WI38 (cell line): ENCODE measurements around the gene MAT1A.

Experiments used
- H3K4me3 ChIP-seq: 2 replicates; pipeline ENCODE4 v1.5.1; 2011; ENCODE audit warnings: low read depth, mild to moderate bottlenecking, control low read depth, low read length
- CTCF ChIP-seq: IDR thresholded peaks from 2 replicates; pipeline ENCODE4 v1.5.1; 2012; ENCODE audit warnings: low read depth, mild to moderate bottlenecking, control low read depth, low read length

The MAT1A gene

GRCh38 chr10:80281784-80282765 lies 7.4 kb downstream of the MAT1A start:
- no peak overlapping the region for H3K4me3 ChIP-seq
- no peak for TF ChIP-seq CTCF

GRCh38 chr10:80281292-80281691 lies 8.2 kb downstream of the MAT1A start:
- TF ChIP-seq CTCF: no peak
- H3K4me3 ChIP-seq: no peak overlapping the region

- no peak overlapping the region for H3K4me3 ChIP-seq
- TF ChIP-seq CTCF: no peak
Measured at GRCh38 chr10:80280071-80280800, 9.2 kb downstream of the MAT1A start.

GRCh38 chr10:80279146-80279545 lies 10.3 kb downstream of the MAT1A start:
- H3K4me3 ChIP-seq: no peak overlapping the region
- no peak for TF ChIP-seq CTCF

GRCh38 chr10:80278480-80278879 lies 11.0 kb downstream of the MAT1A start:
- TF ChIP-seq CTCF: no peak
- H3K4me3 ChIP-seq: no peak overlapping the region

GRCh38 chr10:80277567-80278250 lies 11.7 kb downstream of the MAT1A start:
- H3K4me3 ChIP-seq: no peak overlapping the region
- no peak for TF ChIP-seq CTCF
